Glutamatergic neuron (in vitro differentiated cells): ENCODE measurements around the gene CHKA. TPM values are rescaled to one million over a fixed set of nuclear protein-coding genes. Genes with fewer than 3 reads are reported as not detected.

Experiments
- DNase-seq: peaks from one replicate; pipeline ENCODE4 v3.0.0; 2022
- H3K27ac Mint-ChIP-seq: one replicate; pipeline ENCODE4 v1.8.0; 2020; ENCODE audit warnings: mild to moderate bottlenecking, mixed read lengths, inconsistent platforms; ENCODE audit not compliant: unreplicated experiment
- H3K27me3 Mint-ChIP-seq: one replicate; pipeline ENCODE4 v1.8.0; 2020; ENCODE audit warnings: mild to moderate bottlenecking, moderate library complexity, mixed read lengths, inconsistent platforms; ENCODE audit not compliant: unreplicated experiment
- H3K36me3 Mint-ChIP-seq: one replicate; pipeline ENCODE4 v1.8.0; 2020; ENCODE audit warnings: mild to moderate bottlenecking, mixed read lengths, inconsistent platforms; ENCODE audit not compliant: unreplicated experiment
- H3K4me1 Mint-ChIP-seq: one replicate; pipeline ENCODE4 v1.8.0; 2020; ENCODE audit warnings: mild to moderate bottlenecking, low read depth, mixed read lengths, inconsistent platforms; ENCODE audit not compliant: unreplicated experiment
- H3K4me3 Mint-ChIP-seq: one replicate; pipeline ENCODE4 v1.8.0; 2020; ENCODE audit warnings: mild to moderate bottlenecking, mixed read lengths, inconsistent platforms; ENCODE audit not compliant: unreplicated experiment
- H3K9me3 Mint-ChIP-seq: one replicate; pipeline ENCODE4 v1.8.0; 2020; ENCODE audit warnings: mild to moderate bottlenecking, moderate library complexity, mixed read lengths, inconsistent platforms; ENCODE audit not compliant: unreplicated experiment
- total RNA-seq: library from RNA; stranded (reverse); fragmentation: NEBNext Ultra II Directional; extraction: Animal tissue kit (Norgen Biotek cat#: 25700); gene quantifications from one replicate; pipeline ENCODE4 v1.2.1, GENCODE V29; 2021; ENCODE audit not compliant: unreplicated experiment
- TF ChIP-seq, protein P1 (sequence below): fragments of 200-600 bp; sonication (generic); IDR thresholded peaks from one replicate; pipeline ENCODE4 v1.5.0; 2021; ENCODE audit not compliant: partially characterized antibody, unreplicated experiment

The CHKA gene
- total RNA-seq, 1 donor from 2014 or later: 74.1 TPM

DNA sequence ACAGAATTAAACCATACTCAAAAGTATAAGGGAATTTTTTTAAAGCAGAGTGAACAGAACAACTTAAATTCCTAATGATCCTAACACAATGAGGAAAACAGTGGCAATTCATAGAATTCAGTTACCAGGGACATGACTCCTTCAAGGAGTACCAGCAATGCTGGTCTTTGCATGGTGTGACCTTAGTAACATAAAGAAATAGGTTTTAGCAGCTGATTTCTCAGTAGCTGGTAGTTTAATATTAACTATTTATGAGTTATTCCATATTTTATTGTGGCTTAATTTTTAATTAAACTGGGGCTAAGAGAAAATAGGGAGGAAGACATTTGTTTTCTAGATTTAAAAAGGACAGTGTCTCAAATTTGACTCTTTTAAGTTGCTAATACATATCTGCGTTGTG is 30.9 kb downstream of the CHKA start:
- peak overlapping the region; percentile 10 for H3K4me3 Mint-ChIP-seq
- H3K4me1 Mint-ChIP-seq: peaks cover 26% of the 10 kb centered on the region
- TF ChIP-seq, protein P1, sequence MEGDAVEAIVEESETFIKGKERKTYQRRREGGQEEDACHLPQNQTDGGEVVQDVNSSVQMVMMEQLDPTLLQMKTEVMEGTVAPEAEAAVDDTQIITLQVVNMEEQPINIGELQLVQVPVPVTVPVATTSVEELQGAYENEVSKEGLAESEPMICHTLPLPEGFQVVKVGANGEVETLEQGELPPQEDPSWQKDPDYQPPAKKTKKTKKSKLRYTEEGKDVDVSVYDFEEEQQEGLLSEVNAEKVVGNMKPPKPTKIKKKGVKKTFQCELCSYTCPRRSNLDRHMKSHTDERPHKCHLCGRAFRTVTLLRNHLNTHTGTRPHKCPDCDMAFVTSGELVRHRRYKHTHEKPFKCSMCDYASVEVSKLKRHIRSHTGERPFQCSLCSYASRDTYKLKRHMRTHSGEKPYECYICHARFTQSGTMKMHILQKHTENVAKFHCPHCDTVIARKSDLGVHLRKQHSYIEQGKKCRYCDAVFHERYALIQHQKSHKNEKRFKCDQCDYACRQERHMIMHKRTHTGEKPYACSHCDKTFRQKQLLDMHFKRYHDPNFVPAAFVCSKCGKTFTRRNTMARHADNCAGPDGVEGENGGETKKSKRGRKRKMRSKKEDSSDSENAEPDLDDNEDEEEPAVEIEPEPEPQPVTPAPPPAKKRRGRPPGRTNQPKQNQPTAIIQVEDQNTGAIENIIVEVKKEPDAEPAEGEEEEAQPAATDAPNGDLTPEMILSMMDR: no peak
- H3K27me3 Mint-ChIP-seq: no peaks in the 10 kb centered on the region
- H3K27ac Mint-ChIP-seq: peak overlapping the region; percentile 76
- H3K9me3 Mint-ChIP-seq: no peaks in the 10 kb centered on the region
- no peaks in the 10 kb centered on the region for H3K36me3 Mint-ChIP-seq
- DNase-seq: no peak

DNA sequence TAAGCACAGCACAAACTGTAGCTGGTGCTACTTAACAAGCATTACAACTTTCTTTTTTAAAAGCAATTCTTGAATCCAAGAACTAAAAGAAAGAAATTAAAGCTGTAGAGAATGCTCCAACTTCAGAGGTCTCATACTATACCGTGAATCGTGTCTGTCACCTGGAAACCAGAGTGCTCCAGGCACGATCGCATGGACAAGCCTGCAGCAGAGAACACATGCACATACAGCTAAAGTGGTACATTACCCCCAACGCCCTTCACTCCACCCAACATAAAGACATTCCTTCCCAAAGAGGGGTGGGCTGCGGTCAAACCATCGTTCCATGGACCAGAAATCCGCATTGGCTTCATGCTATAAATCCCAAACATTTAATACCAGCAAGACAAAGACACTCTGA is 31.5 kb downstream of the CHKA start:
- Mint-ChIP-seq H3K4me3 (no peak overlapping the region), H3K36me3 (no peaks in the 10 kb centered on the region), H3K27me3 (no peaks in the 10 kb centered on the region), H3K27ac (no peak overlapping the region), H3K9me3 (no peaks in the 10 kb centered on the region), H3K4me1 (peaks cover 26% of the 10 kb centered on the region)
- TF ChIP-seq, protein P1: no peak
- no peak for DNase-seq

DNA sequence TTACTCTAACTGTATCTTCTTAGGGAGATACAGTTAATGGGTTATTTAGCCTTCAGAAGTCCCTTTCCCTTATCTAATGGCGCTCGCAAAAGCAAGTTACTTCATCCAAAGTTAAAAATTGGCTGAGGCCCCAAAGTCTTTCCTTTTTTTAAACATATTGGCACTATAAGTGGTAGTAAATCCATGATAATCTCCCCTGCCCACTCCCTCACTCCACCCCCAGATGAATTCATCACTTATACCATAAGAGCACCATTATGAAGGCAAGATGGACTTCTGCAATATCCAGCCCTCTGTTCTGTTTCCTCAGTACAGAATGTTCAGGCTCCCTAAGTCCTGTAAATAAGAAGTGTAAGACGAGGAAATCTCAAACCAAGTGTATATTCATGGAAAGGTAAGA is 37.7 kb downstream of the CHKA start:
- no peak for DNase-seq
- H3K4me1 Mint-ChIP-seq: peaks cover 4% of the 10 kb centered on the region
- H3K9me3 Mint-ChIP-seq: no peaks in the 10 kb centered on the region
- H3K4me3 Mint-ChIP-seq: no peak overlapping the region
- H3K27ac Mint-ChIP-seq: no peak overlapping the region
- no peaks in the 10 kb centered on the region for H3K27me3 Mint-ChIP-seq
- peaks cover 4% of the 10 kb centered on the region for H3K36me3 Mint-ChIP-seq
- TF ChIP-seq, protein P1: no peak

DNA sequence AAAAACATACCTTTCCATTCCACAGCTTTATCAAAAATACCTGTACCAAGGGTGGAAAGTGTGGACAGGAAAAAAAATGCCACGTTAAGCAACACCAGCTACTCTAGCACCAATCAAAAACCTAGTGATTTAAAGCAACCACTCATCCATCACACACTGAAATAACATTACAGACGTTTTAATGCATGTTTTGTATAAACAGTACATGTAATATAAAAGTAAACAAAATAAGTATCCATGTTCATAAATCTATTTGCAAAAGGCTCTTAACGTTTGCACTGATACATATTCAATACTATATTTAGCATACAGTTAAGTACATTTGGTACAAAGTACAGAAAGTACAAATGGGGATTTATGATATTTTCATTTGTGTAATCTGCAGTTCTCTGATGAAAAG is 38.7 kb downstream of the CHKA start:
- Mint-ChIP-seq H3K4me1 (peaks cover 12% of the 10 kb centered on the region), H3K36me3 (peaks cover 4% of the 10 kb centered on the region), H3K9me3 (peaks cover 2% of the 10 kb centered on the region), H3K4me3 (no peak overlapping the region), H3K27me3 (no peaks in the 10 kb centered on the region), H3K27ac (no peak overlapping the region)
- TF ChIP-seq, protein P1: no peak
- DNase-seq: no peak

DNA sequence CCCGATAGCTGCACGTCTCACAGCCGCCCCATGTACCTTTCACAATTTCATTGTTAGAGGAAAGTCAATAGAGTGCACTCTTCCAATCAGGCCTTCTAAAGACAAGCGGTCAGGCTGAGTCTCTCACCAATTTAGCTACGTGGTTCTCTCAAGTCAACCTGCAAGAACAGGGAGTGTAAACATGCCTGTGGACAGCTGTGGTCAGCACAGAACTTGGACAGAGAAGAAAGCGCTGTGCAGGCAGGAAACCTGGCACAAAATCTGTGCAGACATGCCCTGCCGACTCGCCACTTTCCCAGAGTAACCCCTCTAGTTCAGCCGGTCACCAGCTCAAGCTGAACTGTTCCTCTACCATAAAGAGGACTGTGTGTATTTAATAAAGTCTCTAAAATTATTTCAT is 39.5 kb downstream of the CHKA start:
- H3K9me3 Mint-ChIP-seq: peaks cover 2% of the 10 kb centered on the region

More for the DNA sequence above, 39.5 kb downstream of the CHKA start:
- Mint-ChIP-seq H3K27ac (peak overlapping the region; percentile 29), H3K4me3 (peak overlapping the region; percentile 1), H3K4me1 (peaks cover 14% of the 10 kb centered on the region), H3K36me3 (peaks cover 4% of the 10 kb centered on the region), H3K27me3 (no peaks in the 10 kb centered on the region)
- TF ChIP-seq, protein P1: no peak
- DNase-seq: no peak
